Peyer's patch (tissue), 4 donors: ENCODE results near the gene NPAT.

ENCODE experiments used
- CTCF ChIP-seq, 6 experiments: fragments of 450-650 bp in 4 of 6; fragments of 200-600 bp in 2 of 6; sonication (generic) in 1 of 6; IDR thresholded peaks; one replicate each; pipeline ENCODE4 v1.5.1; 2017 to 2019; ENCODE audit warnings: antibody characterized with exemption in 6 of 6, mild to moderate bottlenecking in 3 of 6, moderate library complexity in 1 of 6
- POLR2A ChIP-seq, 2 donors: fragments of 450-650 bp; IDR thresholded peaks; one replicate each; pipeline ENCODE4 v1.5.1; 2017; ENCODE audit warnings: antibody characterized with exemption in 2 of 2, mild to moderate bottlenecking in 2 of 2, moderate library complexity in 2 of 2

GRCh38 chr11:108204929-108205499, 17.4 kb downstream of the NPAT start:
- TF ChIP-seq CTCF (IDR thresholded peaks at IDR 0.05) (no peak), POLR2A (IDR thresholded peaks at IDR 0.05) (no peak)
